ENCODE data around the gene PRSS33. TPM values are rescaled to one million over a fixed set of nuclear protein-coding genes. Genes with fewer than 3 reads are reported as not detected.

The PRSS33 gene
- total RNA-seq, 1 donor from 2014 or later = not detected

DNA sequence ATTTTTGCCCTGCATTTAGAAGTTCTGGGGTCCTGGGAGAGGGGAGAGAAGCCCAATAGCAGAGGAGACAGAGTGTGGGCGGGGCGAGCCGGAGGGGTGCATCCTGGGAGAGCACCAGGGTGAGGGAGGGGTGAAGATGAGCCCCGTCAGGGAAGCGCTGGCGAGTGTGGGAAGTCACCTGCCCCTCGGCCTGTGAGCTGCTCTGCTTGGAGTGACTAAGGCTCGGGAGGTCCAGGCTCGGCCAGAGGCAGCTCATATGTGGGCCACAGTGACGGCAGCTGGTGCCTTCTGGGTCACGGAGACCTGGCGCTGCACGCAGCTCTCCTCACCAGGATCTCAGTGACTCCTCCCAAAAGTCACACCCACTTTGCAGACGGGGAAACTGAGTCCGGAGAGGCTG lies 43.8 kb upstream of the PRSS33 start:
- TF ChIP-seq CTCF (IDR thresholded peaks at IDR 0.05; ENCODE audit: borderline replicate concordance) = no peak
- H3K9me3 ChIP-seq (replicated peaks) = no peaks in the 10 kb centered on the region
- H3K27ac ChIP-seq (replicated peaks) = no peak overlapping the region
- H3K27me3 ChIP-seq (ENCODE audit: low read depth) = peaks cover 73% of the 10 kb centered on the region
- no peaks in the 10 kb centered on the region for H3K4me1 ChIP-seq
- intact Hi-C loops (cut with micrococcal nuclease) = no loop called here
- H3K4me3 ChIP-seq = no peak overlapping the region
- no peak for DNase-seq
- no peaks in the 10 kb centered on the region for H3K36me3 ChIP-seq

GRCh38 chr16:2830355-2830695 lies 43.0 kb upstream of the PRSS33 start:
- no peak for TF ChIP-seq CTCF (IDR thresholded peaks at IDR 0.05; ENCODE audit: borderline replicate concordance)
- H3K4me3 ChIP-seq = no peak overlapping the region
- DNase-seq = no peak
- no peaks in the 10 kb centered on the region for H3K36me3 ChIP-seq
- H3K27ac ChIP-seq (replicated peaks) = no peak overlapping the region
- peaks cover 74% of the 10 kb centered on the region for H3K27me3 ChIP-seq (ENCODE audit: low read depth)
- H3K9me3 ChIP-seq (replicated peaks) = no peaks in the 10 kb centered on the region
- intact Hi-C loops (cut with micrococcal nuclease) = no loop called here
- H3K4me1 ChIP-seq = no peaks in the 10 kb centered on the region

DNA sequence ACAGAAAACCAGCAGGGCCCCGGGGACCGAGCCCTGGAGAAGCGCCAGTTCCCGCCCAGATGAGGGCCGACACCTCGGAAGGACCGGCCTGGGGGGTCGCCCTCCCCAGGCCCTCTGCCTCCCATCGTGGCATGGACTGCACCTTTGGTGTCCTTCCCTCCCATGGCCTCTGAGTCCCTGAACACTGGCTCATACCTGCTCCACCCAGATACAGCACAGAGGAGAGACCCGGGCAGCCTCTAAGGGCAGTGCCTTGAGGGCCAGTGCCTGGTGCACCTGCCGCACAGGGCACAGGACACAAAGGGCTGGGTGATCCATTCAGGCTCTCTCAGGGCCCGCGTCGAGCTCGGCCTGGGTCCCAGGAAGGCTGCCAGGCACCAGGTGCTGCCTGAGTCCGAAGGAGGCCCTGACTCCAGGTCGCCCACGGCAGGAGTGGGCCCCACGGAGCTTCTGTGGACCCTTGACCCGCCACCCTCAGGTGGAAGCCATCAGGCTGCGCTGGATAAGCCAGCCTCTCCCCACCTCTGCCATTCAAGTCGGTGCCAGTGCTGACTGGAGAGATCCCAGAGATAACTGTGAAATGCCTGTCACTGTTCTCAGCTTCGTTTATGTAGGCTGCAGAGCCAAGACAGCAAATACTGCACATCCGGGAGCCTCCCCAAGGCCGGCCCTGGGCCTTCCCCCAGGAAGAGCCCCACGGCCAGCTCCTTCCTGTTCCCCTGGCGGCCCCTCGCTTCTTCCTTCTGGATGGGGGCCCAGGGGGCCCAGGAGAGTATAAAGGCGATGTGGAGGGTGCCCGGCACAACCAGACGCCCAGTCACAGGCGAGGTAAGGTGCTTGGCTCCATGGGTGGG lies 42.4 kb upstream of the PRSS33 start, which contains the start of gene ZG16B:
Gene ZG16B (plus strand): TSS at position 803 of the 854 bp plus-strand sequence. CDS start 139 bp downstream, outside the sequence.
- TF ChIP-seq CTCF (IDR thresholded peaks at IDR 0.05; ENCODE audit: borderline replicate concordance) = no peak
- intact Hi-C loops (cut with micrococcal nuclease) = no loop called here
- H3K27ac ChIP-seq (replicated peaks) = no peak within 1 kb of the TSS
- peaks cover 77% of the 10 kb centered on the region for H3K27me3 ChIP-seq (ENCODE audit: low read depth)
- H3K36me3 ChIP-seq = no peaks in the 10 kb centered on the region
- no peaks in the 10 kb centered on the region for H3K4me1 ChIP-seq
- no peak within 1 kb of the TSS for H3K4me3 ChIP-seq
- no peaks in the 10 kb centered on the region for H3K9me3 ChIP-seq (replicated peaks)
- no peak for DNase-seq

DNA sequence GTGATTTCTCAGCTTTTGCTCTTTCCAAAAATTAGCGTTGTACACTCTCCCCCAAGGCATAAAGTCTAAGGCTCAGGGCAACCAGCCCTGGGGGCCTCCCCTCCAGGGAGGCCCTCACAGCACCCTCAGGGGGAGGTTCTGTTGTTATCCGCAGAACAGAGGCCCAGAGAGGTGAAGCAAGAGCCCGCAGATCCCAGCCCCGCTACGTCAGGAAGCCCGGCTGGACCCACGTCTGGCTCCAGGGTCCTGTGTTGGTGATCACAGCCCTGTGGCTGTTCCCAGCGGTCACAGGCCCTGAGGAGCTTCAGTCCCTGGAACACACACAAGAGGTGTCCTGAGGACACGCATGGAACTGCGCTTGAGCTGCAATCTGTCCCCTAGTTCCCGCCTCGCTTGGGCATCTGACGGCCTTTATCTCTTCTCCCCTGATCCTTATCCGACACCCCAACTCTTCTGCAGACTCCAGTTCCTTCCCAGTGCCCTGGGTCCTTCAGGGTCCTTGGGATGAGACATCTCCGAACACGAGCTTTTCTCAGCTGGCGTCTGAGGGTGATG lies 41.6 kb upstream of the PRSS33 start:
- Histone ChIP-seq H3K27me3 (ENCODE audit: low read depth) (peaks cover 80% of the 10 kb centered on the region), H3K4me1 (no peaks in the 10 kb centered on the region), H3K4me3 (no peak overlapping the region), H3K9me3 (replicated peaks) (no peaks in the 10 kb centered on the region), H3K36me3 (no peaks in the 10 kb centered on the region), H3K27ac (replicated peaks) (no peak overlapping the region)
- no peak for DNase-seq
- intact Hi-C loops (cut with micrococcal nuclease) = no loop called here
- no peak for TF ChIP-seq CTCF (IDR thresholded peaks at IDR 0.05; ENCODE audit: borderline replicate concordance)

DNA sequence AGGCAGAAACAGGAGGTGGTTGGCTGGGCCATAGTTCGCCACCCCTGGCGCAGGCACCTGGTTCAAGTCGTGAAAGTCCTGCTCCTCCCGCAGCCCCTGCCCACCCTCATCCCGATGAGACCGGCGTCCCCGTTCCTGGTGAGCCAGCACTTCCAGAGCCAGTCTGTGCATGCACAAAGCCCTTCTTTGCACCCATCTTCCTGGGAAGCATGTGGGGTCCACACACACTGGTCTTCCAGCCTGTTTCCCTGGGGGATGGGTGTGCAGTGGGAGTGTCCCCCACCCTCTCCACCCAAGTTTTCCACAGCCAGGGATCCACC lies 41.1 kb upstream of the PRSS33 start:
- intact Hi-C loops (cut with micrococcal nuclease) = no loop called here
- Histone ChIP-seq H3K27me3 (ENCODE audit: low read depth) (peaks cover 80% of the 10 kb centered on the region), H3K4me3 (no peak overlapping the region), H3K36me3 (no peaks in the 10 kb centered on the region), H3K27ac (replicated peaks) (no peak overlapping the region), H3K4me1 (no peaks in the 10 kb centered on the region), H3K9me3 (replicated peaks) (no peaks in the 10 kb centered on the region)
- no peak for TF ChIP-seq CTCF (IDR thresholded peaks at IDR 0.05; ENCODE audit: borderline replicate concordance)
- DNase-seq = no peak

Measured in left ventricle myocardium inferior (tissue), 1 donor.